Stomach (tissue), 9 donors: Measurements from ENCODE around the gene ROS1. TPM values are rescaled to one million over a fixed set of nuclear protein-coding genes. Genes with fewer than 3 reads are reported as not detected.

Experiments
- DNase-seq, 2 donors: peaks; one replicate each; pipeline versions ENCODE4 v3.0.0 to v3.0.0-alpha.2; 2013 to 2019
- H3K27ac ChIP-seq, 5 donors: fragments of 200-600 bp in 4 of 5; sonication (generic) in 4 of 5; one replicate each; pipeline ENCODE4 v1.5.1; 2013 to 2019; ENCODE audit warnings: mild to moderate bottlenecking in 1 of 5, moderate library complexity in 1 of 5
- H3K27me3 ChIP-seq, 3 donors: fragments of 200-600 bp; sonication (generic); one replicate each; pipeline ENCODE4 v1.5.1; 2017 to 2019; ENCODE audit warnings: mixed run types in 1 of 3
- H3K36me3 ChIP-seq, 4 donors: fragments of 200-600 bp; sonication (generic); 1 replicate in 3 of 4; 2 replicates in 1 of 4; pipeline ENCODE4 v1.5.1; 2016 to 2019
- H3K4me1 ChIP-seq, 4 donors: fragments of 200-600 bp; sonication (generic); one replicate each; pipeline ENCODE4 v1.5.1; 2016 to 2019
- H3K4me3 ChIP-seq, 4 donors: fragments of 200-600 bp; sonication (generic) in 3 of 4; one replicate each; pipeline ENCODE4 v1.5.1; 2016 to 2019; ENCODE audit warnings: mild to moderate bottlenecking in 1 of 4
- H3K9me3 ChIP-seq, 4 donors: fragments of 200-600 bp; sonication (generic); one replicate each; pipeline ENCODE4 v1.5.1; 2016 to 2019
- EP300 ChIP-seq: sonication (generic); formaldehyde crosslinking; IDR thresholded peaks from one replicate; pipeline ENCODE4 v1.6.1; 2017; ENCODE audit warnings: antibody characterized with exemption
- POLR2A ChIP-seq, 4 donors: fragments of 450-650 bp; IDR thresholded peaks; one replicate each; pipeline ENCODE4 v1.6.1; 2016; ENCODE audit warnings: antibody characterized with exemption in 4 of 4, control low read depth in 2 of 4, mild to moderate bottlenecking in 1 of 4, moderate library complexity in 1 of 4
- POLR2AphosphoS5 ChIP-seq, 3 donors: sonication (generic); formaldehyde crosslinking; IDR thresholded peaks; one replicate each; pipeline ENCODE4 v1.6.1; 2016; ENCODE audit warnings: antibody characterized with exemption in 3 of 3
- WGBS, 5 donors: extraction: QIAGEN DNeasy Blood & Tissue Kit in 3 of 5; methylation state at CpG; one replicate each; pipeline versions ENCODE4 v1.1.5 to v1.1.7; 2013 to 2018; 5-methylcytosine and 5-hydroxymethylcytosine counted together
- intact Hi-C: fragments of 100-400 bp; cut with DNase I; formaldehyde crosslinking; loops from one replicate; pipeline ENCODE4 v1.15.1; 2023; ENCODE audit warnings: low total_unique reads
- polyA plus RNA-seq, 3 donors: library from polyadenylated mRNA; stranded (reverse); fragments of 200-250 nt; gene quantifications; one replicate each; pipeline ENCODE4 v1.2.3, GENCODE V29; 2013
- total RNA-seq, 5 donors: library from RNA; depleted of rRNA; stranded (reverse); fragments of >200 nt; gene quantifications; one replicate each; pipeline versions ENCODE4 v1.1.0 to v1.2.3, GENCODE V29; 2014 to 2016
- TF ChIP-seq, protein P1 (sequence below), 7 experiments: fragments of 450-650 bp in 4 of 7; fragments of 200-600 bp in 3 of 7; sonication (generic) in 3 of 7; IDR thresholded peaks; one replicate each; pipeline ENCODE4 v1.5.1; 2016 to 2019; ENCODE audit warnings: antibody characterized with exemption in 7 of 7, control low read depth in 2 of 7, mild to moderate bottlenecking in 1 of 7
- donor health status: healthy with polysubstance abuse.
- donor health status: Bipolar disorder and iron deficiency.
- donor health status: healthy.

ROS1 gene
- total and polyA plus RNA-seq, 8 donors: 0.08 to 4.3 (median 2.1) TPM; not detected in 4

DNA sequence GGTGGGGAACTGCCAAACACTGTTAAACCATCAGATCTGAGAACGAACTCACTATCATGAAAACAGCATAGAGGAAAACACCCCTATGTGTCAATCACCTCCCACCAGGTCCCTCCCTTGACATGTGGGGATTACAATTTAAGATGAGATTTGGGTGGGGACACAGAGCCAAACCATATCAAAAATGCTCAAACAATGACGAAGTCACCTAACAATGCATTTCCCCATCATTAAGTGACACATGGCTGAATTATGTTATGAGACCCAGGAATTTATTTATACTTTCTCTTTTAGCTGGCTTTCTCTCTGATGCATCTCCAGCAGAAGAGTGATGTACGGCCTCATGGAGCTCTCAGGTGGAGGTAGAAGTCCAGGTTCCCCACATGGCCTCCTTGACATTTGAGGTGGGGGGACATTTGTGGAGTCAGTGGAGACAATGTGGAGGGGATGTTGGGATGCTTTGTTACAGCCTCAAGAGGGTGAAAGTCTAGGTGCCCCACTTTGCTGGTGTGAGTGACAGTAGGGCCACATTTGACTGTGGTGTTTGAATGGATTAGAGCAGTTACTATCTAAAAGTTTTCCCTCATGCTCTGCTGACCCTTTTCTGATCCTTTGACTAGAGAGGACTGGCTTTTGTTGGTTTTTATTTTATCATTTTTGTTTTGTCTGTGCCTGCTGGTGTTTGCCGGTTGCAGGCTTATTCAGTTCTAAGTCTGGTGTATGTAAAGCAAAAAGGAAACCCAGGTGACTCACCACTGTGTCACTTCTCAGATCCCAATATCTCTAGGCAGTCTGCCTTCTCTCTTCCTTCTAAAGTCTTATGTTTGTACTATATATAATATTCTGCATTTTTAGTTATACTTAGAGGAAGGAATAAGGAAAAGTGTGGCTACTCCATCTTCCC is 38.3 kb upstream of the ROS1 start:
- Histone ChIP-seq H3K27ac (no peak overlapping the region), H3K36me3 (no peaks in the 10 kb centered on the region), H3K9me3 (no peaks in the 10 kb centered on the region), H3K4me1 (peaks cover 0 to 5% (median 0%) of the 10 kb centered on the region in 4 donors), H3K27me3 (no peaks in the 10 kb centered on the region), H3K4me3 (no peak overlapping the region)
- 60 to 69% (median 66%) methylated on average over 4 of the region's 4 CpGs for WGBS, 5 donors
- intact Hi-C loops: no loop called here
- no peak for TF ChIP-seq POLR2A (IDR thresholded peaks at IDR 0.05)
- TF ChIP-seq, protein P1, sequence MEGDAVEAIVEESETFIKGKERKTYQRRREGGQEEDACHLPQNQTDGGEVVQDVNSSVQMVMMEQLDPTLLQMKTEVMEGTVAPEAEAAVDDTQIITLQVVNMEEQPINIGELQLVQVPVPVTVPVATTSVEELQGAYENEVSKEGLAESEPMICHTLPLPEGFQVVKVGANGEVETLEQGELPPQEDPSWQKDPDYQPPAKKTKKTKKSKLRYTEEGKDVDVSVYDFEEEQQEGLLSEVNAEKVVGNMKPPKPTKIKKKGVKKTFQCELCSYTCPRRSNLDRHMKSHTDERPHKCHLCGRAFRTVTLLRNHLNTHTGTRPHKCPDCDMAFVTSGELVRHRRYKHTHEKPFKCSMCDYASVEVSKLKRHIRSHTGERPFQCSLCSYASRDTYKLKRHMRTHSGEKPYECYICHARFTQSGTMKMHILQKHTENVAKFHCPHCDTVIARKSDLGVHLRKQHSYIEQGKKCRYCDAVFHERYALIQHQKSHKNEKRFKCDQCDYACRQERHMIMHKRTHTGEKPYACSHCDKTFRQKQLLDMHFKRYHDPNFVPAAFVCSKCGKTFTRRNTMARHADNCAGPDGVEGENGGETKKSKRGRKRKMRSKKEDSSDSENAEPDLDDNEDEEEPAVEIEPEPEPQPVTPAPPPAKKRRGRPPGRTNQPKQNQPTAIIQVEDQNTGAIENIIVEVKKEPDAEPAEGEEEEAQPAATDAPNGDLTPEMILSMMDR (IDR thresholded peaks at IDR 0.05): no peak
- no peak for TF ChIP-seq POLR2AphosphoS5 (IDR thresholded peaks at IDR 0.05)
- TF ChIP-seq EP300: no peak
- no peak for DNase-seq

DNA sequence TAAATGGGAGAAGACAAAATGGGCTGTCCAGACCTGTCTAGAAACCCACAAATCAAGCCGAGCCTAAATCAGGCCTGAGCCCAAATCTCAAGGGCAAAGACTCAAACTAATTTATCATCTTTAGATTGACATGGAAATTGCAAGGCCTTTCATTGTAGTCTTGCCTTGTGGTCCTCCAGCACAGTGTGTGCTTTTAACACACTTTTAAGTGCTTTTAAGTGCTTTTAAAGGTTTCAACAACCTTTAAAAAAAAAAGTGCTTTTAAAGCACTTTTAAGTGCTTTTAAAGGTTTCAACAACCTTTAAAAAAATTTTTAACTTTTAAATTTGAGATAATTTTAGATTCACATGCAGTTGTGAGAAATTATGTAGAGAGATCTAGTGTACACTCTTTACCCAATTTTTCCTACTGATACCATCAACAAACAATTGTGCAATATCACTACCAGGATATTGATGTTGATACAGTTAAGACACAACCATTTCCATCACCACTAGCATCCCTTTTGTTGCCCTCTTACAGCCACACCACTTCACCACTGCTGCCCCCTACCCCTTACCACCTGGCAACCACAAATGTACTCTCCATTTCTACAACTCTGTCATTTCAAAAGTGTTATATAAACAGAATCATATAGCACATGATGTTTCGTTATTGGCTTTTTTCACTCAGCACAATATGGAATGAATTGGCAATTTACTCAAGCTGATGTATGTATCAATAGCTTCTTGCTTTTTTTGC is 33.6 kb upstream of the ROS1 start:
- intact Hi-C loops: no loop called here
- Histone ChIP-seq H3K4me3 (no peak overlapping the region), H3K9me3 (no peaks in the 10 kb centered on the region), H3K27ac (no peak overlapping the region), H3K4me1 (peaks cover 0 to 17% (median 0%) of the 10 kb centered on the region in 4 donors), H3K36me3 (no peaks in the 10 kb centered on the region), H3K27me3 (no peaks in the 10 kb centered on the region)
- 74 to 93% (median 76%) methylated on average over 2 of the region's 2 CpGs for WGBS, 5 donors
- DNase-seq: no peak
- TF ChIP-seq, protein P1 (IDR thresholded peaks at IDR 0.05): no peak
- TF ChIP-seq POLR2AphosphoS5 (IDR thresholded peaks at IDR 0.05): no peak
- TF ChIP-seq POLR2A (IDR thresholded peaks at IDR 0.05): no peak
- no peak for TF ChIP-seq EP300

DNA sequence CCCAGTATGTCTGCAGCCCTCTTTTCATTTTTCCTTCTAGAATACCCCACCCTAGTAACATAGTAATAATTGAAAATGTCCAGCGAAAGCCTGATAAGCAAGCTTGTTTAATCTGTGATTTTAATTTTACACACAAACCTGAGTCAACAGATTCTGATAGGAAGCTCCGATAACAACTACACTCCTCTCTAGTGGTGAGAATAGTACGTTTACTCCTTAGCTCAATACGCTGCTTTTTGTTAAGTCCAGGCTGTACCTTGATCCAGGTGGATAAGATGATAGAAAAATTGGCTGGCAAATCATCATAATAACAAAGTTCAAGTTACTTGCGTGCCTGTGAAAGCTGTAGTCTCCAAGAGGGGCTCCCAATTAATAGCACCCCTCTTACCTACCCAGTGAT is 31.3 kb upstream of the ROS1 start:
- no peak overlapping the region for H3K4me3 ChIP-seq
- TF ChIP-seq EP300 (no peak), POLR2AphosphoS5 (IDR thresholded peaks at IDR 0.05) (no peak), POLR2A (IDR thresholded peaks at IDR 0.05) (no peak)
- TF ChIP-seq, protein P1 (IDR thresholded peaks at IDR 0.05): no peak
- no peak for DNase-seq
- intact Hi-C loops: no loop called here
- H3K27me3 ChIP-seq: no peaks in the 10 kb centered on the region
- no peaks in the 10 kb centered on the region for H3K36me3 ChIP-seq
- 32 to 67% (median 52%) methylated on average over 5 of the region's 5 CpGs for WGBS, 5 donors
- H3K4me1 ChIP-seq: peaks cover 0 to 12% (median under 1%) of the 10 kb centered on the region in 4 donors
- no peaks in the 10 kb centered on the region for H3K9me3 ChIP-seq
- H3K27ac ChIP-seq: no peak overlapping the region

DNA sequence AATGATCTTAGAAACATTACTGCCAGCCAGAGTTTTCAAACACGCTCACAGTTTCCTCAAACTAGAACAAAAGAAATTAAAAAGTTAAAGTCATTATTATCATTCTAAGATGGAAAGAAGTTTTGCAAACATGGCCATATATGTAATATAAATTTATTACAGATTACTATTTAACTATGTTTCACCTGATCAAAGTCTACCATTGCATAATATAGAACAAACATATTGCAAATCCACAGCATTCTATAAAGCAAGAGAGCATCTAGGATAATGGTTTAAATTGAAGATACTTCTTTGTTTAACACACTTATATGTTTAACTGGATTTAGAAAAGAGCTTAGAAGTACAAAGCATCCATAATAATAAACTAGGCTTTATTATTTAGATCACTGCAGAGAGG is 30.5 kb upstream of the ROS1 start:
- no peak overlapping the region for H3K4me3 ChIP-seq
- intact Hi-C loops: no loop called here
- no peak overlapping the region for H3K27ac ChIP-seq
- no peaks in the 10 kb centered on the region for H3K9me3 ChIP-seq
- H3K27me3 ChIP-seq: no peaks in the 10 kb centered on the region
- H3K36me3 ChIP-seq: no peaks in the 10 kb centered on the region
- H3K4me1 ChIP-seq: peaks cover 0 to 14% (median 4%) of the 10 kb centered on the region in 4 donors
- DNase-seq: no peak
- 50 to 79% (median 65%) methylated on average over 1 of the region's 1 CpG for WGBS, 5 donors
- TF ChIP-seq EP300: no peak
- TF ChIP-seq POLR2AphosphoS5 (IDR thresholded peaks at IDR 0.05): no peak
- no peak for TF ChIP-seq POLR2A (IDR thresholded peaks at IDR 0.05)
- TF ChIP-seq, protein P1 (IDR thresholded peaks at IDR 0.05): no peak
